Measurements from ENCODE around the gene LRRC46. TPM values are rescaled to one million over a fixed set of nuclear protein-coding genes. Genes with fewer than 3 reads are reported as not detected.

Gene LRRC46
- total and polyA plus RNA-seq, 9 of the 15 experiments (the other 6 are each of a cell fraction or from before 2014, with no cell fraction given): 0.39 to 1.4 (median 0.53) TPM; not detected in 1

DNA sequence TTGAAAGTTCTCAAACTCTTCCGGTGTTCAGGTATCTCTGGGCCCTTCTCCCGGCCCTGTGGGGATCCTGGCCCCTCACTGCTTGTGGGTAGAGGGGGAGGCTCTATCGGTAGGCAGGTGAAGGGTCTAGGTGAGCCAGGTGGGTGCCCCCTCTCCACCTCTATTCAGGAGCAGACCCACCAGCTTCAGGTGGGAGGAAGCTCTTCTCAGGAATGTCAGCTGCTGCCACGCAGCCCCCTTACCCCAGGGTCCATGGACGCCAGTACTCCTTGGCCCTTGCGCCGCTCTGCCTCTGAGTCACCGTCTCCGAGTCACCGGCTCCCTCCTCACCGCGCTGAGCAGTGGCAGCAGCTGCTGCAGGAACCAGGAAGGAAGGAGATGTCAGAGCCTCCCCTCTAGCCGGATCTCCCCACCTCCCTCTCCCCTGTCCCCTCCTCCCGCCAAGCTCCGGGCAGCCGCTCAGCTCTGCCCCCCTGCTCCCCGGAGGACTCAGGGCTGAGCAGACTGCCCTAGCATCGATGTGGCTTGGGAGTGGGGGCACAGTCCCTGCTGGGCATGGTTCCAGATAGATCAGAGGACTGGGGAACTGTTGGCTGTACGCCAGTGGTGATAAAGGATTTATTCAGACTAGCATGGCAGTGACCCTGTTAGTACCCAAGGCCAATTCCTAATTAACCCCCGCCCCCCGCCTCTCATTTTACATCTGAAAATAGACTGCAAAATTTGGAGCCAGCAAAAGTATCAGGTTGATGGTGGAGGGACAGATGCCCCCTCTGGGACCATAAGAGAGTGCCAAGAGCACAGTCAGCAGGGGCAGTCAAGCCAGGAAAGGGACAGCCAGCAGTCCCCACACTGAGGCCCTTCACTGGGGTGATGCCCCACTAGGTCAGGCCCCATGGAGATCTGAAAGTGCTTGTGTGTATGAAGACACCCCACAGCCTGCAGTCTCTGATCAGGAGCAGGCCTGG, 9.8 kb upstream of the LRRC46 start, which contains the start of gene OSBPL7 (continued):
- TF ChIP-seq MTA3 (IDR thresholded peaks at IDR 0.05; ENCODE audit: borderline replicate concordance) (peak; percentile 70; the same call in 1 of the 2 replicates), ZFP30 (CRISPR knock-in tag; IDR thresholded peaks at IDR 0.05; ENCODE audit: borderline replicate concordance) (no peak), NR2C2 (CRISPR knock-in tag; IDR thresholded peaks at IDR 0.05) (no peak), NR2C2 (tag; IDR thresholded peaks at IDR 0.05) (peak; percentile 39; the same call in 1 of the 2 replicates), YBX1 (IDR thresholded peaks at IDR 0.05) (no peak), ZNF830 (CRISPR knock-in tag; IDR thresholded peaks at IDR 0.05) (no peak), NFIX (CRISPR knock-in tag; IDR thresholded peaks at IDR 0.05; ENCODE audit: low read depth) (no peak), ZC3H11A (IDR thresholded peaks at IDR 0.05; ENCODE audit: low read depth, low read length) (no peak), XRCC4 (IDR thresholded peaks at IDR 0.05; ENCODE audit: extremely low read depth, insufficient read depth, insufficient read length) (no peak), SAP30 (IDR thresholded peaks at IDR 0.05; ENCODE audit: borderline replicate concordance, insufficient read depth, low read depth, low read length, poor library complexity, severe bottlenecking) (peak; percentile 66), TCF7 (IDR thresholded peaks at IDR 0.05; ENCODE audit: borderline replicate concordance) (no peak), ZNF717 (CRISPR knock-in tag; IDR thresholded peaks at IDR 0.05) (no peak), PTBP1 (IDR thresholded peaks at IDR 0.05; ENCODE audit: low read depth, low read length) (no peak), ZFPM2 (CRISPR knock-in tag; IDR thresholded peaks at IDR 0.05) (no peak), GTF2F1 (IDR thresholded peaks at IDR 0.05; ENCODE audit: low read depth, low read length) (no peak)
- TF ChIP-seq, protein P1, sequence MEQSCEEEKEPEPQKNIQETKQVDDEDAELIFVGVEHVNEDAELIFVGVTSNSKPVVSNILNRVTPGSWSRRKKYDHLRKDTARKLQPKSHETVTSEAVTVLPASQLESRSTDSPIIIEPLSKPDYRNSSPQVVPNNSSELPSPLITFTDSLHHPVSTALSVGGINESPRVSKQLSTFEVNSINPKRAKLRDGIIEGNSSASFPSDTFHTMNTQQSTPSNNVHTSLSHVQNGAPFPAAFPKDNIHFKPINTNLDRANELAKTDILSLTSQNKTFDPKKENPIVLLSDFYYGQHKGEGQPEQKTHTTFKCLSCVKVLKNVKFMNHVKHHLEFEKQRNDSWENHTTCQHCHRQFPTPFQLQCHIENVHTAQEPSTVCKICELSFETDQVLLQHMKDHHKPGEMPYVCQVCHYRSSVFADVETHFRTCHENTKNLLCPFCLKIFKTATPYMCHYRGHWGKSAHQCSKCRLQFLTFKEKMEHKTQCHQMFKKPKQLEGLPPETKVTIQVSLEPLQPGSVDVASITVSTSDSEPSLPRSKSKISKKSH (CRISPR knock-in tag; IDR thresholded peaks at IDR 0.05): no peak
- TF ChIP-seq, protein P2, sequence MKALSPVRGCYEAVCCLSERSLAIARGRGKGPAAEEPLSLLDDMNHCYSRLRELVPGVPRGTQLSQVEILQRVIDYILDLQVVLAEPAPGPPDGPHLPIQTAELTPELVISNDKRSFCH (CRISPR knock-in tag; IDR thresholded peaks at IDR 0.05): no peak
- TF ChIP-seq, protein P2 (tag; IDR thresholded peaks at IDR 0.05): no peak
- TF ChIP-seq, protein P3, sequence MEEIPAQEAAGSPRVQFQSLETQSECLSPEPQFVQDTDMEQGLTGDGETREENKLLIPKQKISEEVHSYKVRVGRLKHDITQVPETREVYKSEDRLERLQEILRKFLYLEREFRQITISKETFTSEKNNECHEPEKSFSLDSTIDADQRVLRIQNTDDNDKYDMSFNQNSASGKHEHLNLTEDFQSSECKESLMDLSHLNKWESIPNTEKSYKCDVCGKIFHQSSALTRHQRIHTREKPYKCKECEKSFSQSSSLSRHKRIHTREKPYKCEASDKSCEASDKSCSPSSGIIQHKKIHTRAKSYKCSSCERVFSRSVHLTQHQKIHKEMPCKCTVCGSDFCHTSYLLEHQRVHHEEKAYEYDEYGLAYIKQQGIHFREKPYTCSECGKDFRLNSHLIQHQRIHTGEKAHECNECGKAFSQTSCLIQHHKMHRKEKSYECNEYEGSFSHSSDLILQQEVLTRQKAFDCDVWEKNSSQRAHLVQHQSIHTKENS (CRISPR knock-in tag; IDR thresholded peaks at IDR 0.05): no peak
- TF ChIP-seq, protein P4, sequence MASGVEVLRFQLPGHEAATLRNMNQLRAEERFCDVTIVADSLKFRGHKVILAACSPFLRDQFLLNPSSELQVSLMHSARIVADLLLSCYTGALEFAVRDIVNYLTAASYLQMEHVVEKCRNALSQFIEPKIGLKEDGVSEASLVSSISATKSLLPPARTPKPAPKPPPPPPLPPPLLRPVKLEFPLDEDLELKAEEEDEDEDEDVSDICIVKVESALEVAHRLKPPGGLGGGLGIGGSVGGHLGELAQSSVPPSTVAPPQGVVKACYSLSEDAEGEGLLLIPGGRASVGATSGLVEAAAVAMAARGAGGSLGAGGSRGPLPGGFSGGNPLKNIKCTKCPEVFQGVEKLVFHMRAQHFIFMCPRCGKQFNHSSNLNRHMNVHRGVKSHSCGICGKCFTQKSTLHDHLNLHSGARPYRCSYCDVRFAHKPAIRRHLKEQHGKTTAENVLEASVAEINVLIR (CRISPR knock-in tag; IDR thresholded peaks at IDR 0.05): no peak
